Endodermal cell (in vitro differentiated cells): ENCODE data around the gene CTPS1. TPM values are rescaled to one million over a fixed set of nuclear protein-coding genes. Genes with fewer than 3 reads are reported as not detected.

Experiments
- DNase-seq: peaks from one replicate; pipeline ENCODE4 v3.0.0-alpha.2; 2017
- H3K27ac ChIP-seq: 2 replicates; pipeline ENCODE4 v1.5.1; 2013; ENCODE audit warnings: mild to moderate bottlenecking, low read depth, low read length, moderate library complexity
- H3K27me3 ChIP-seq: 2 replicates; pipeline ENCODE4 v1.6.1; 2013; ENCODE audit warnings: mild to moderate bottlenecking, low read length, moderate library complexity; ENCODE audit not compliant: insufficient read depth, control insufficient read depth, poor library complexity, severe bottlenecking
- H3K36me3 ChIP-seq: 2 replicates; pipeline ENCODE4 v1.7.0; 2013; ENCODE audit warnings: mild to moderate bottlenecking, low read length, moderate library complexity; ENCODE audit not compliant: control insufficient read depth, insufficient read depth
- H3K4me1 ChIP-seq: one replicate; pipeline ENCODE4 v1.7.0; 2013; ENCODE audit warnings: low read length; ENCODE audit not compliant: control insufficient read depth, insufficient read depth
- H3K4me3 ChIP-seq: 2 replicates; pipeline ENCODE4 v1.5.1; 2013; ENCODE audit warnings: mild to moderate bottlenecking, low read length, moderate library complexity
- H3K9ac ChIP-seq: 2 replicates; pipeline ENCODE4 v1.6.1; 2013; ENCODE audit warnings: mild to moderate bottlenecking, low read length, moderate library complexity; ENCODE audit not compliant: poor library complexity, severe bottlenecking; ENCODE audit errors: extremely low read depth
- H3K9me3 ChIP-seq: 2 replicates; pipeline ENCODE4 v1.6.1; 2013; ENCODE audit warnings: mild to moderate bottlenecking, low read length, moderate library complexity; ENCODE audit not compliant: control insufficient read depth
- H3K27ac Mint-ChIP-seq: 2 replicates; pipeline ENCODE4 v1.8.0; 2020; ENCODE audit warnings: mixed read lengths
- H3K27me3 Mint-ChIP-seq: 2 replicates; pipeline ENCODE4 v1.8.0; 2021; ENCODE audit warnings: mild to moderate bottlenecking, mixed read lengths; ENCODE audit not compliant: insufficient read depth
- H3K36me3 Mint-ChIP-seq: 2 replicates; pipeline ENCODE4 v1.8.0; 2020; ENCODE audit warnings: low read depth, mixed read lengths
- H3K4me1 Mint-ChIP-seq: 2 replicates; pipeline ENCODE4 v1.8.0; 2020; ENCODE audit warnings: mixed read lengths
- H3K4me3 Mint-ChIP-seq: 2 replicates; pipeline ENCODE4 v1.8.0; 2020; ENCODE audit warnings: mild to moderate bottlenecking, moderate library complexity, mixed read lengths
- H3K9me3 Mint-ChIP-seq: 2 replicates; pipeline ENCODE4 v1.8.0; 2020; ENCODE audit warnings: mild to moderate bottlenecking, mixed read lengths
- CTCF ChIP-seq: fragments of 200-600 bp; sonication (generic); conservative IDR thresholded peaks from 2 replicates; pipeline ENCODE4 v1.5.0; 2021; ENCODE audit warnings: antibody characterized with exemption, mild to moderate bottlenecking
- WGBS, 2 experiments: methylation state at CpG; one replicate each; pipeline versions ENCODE4 v1.1.5 to v1.1.7; 2013; ENCODE audit warnings: missing lambda C conversion rate in 2 of 2, mixed read lengths in 1 of 2; ENCODE audit not compliant: insufficient coverage in 1 of 2, insufficient read length in 1 of 2; 5-methylcytosine and 5-hydroxymethylcytosine counted together
- total RNA-seq, 2 donors: library from RNA; stranded (reverse); fragmentation: NEBNext Ultra II Directional in 1 of 2; extraction: Animal tissue kit (Norgen Biotek cat#: 25700) in 1 of 2; gene quantifications; 2 replicates in 1 of 2; 3 replicates in 1 of 2; pipeline ENCODE4 v1.2.1, GENCODE V29; 2021

CTPS1 gene
- total RNA-seq, 2 donors from 2014 or later: 79.9 to 84.0 TPM

DNA sequence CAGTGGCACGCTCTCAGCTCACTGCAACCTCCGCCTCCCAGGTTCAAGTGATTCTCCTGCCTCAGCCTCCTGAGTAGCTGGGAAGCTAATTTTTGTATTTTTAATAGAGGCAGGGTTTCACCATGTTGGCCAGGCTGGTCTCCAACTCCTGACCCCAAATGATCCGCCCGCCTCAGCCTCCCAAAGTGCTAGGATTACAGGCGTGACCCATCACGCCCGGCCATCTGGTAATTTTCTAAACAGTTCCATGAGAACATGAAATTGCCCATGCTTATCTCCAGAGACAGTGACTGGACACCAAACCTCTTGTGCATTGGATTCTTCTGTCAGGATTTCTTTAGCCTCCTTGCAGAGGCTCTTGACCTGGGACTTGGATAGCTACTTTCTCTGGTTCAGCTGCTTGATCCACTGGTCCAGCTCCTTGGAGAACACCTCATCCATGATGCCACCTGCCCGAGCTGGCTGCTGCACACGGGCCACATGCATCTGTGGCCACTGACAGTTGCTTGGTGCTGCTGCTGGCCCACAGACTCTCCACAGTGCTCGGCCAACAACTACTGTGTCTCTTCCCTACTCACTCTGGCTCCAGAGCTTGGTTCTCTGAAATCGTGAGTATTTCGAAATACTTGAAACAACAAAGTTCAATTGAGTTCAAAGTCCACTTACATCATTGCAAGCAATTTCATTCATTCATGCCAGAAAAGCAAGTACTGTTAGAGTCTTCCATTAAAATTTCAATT is 40.0 kb upstream of the CTPS1 start:
- no peaks in the 10 kb centered on the region for H3K36me3 ChIP-seq
- H3K4me3 Mint-ChIP-seq: no peak overlapping the region
- no peaks in the 10 kb centered on the region for H3K4me1 Mint-ChIP-seq
- H3K27me3 ChIP-seq: no peaks in the 10 kb centered on the region
- no peak overlapping the region for H3K27ac Mint-ChIP-seq
- DNase-seq: no peak
- H3K9me3 ChIP-seq: no peaks in the 10 kb centered on the region
- H3K9me3 Mint-ChIP-seq: no peaks in the 10 kb centered on the region
- H3K36me3 Mint-ChIP-seq: no peaks in the 10 kb centered on the region
- no peak overlapping the region for H3K9ac ChIP-seq
- no peak for TF ChIP-seq CTCF
- WGBS, 2 experiments: 89 to 90% methylated on average over 10 to 12 of the region's 12 CpGs
- H3K4me3 ChIP-seq: no peak overlapping the region
- no peak overlapping the region for H3K27ac ChIP-seq
- H3K27me3 Mint-ChIP-seq: no peaks in the 10 kb centered on the region
- H3K4me1 ChIP-seq: no peaks in the 10 kb centered on the region

- no peak overlapping the region for H3K27ac ChIP-seq
- H3K36me3 Mint-ChIP-seq: no peaks in the 10 kb centered on the region
- H3K4me3 Mint-ChIP-seq: no peak overlapping the region
Measured at GRCh38 chr1:40944326-40944725, 35.2 kb upstream of the CTPS1 start.

GRCh38 chr1:40944841-40945430 is 34.6 kb upstream of the CTPS1 start:
- Mint-ChIP-seq H3K4me1 (peaks cover 4% of the 10 kb centered on the region), H3K36me3 (no peaks in the 10 kb centered on the region), H3K4me3 (no peak overlapping the region), H3K27ac (no peak overlapping the region), H3K27me3 (peaks cover 2% of the 10 kb centered on the region), H3K9me3 (no peaks in the 10 kb centered on the region)
- H3K27me3 ChIP-seq: no peaks in the 10 kb centered on the region
- TF ChIP-seq CTCF: no peak
- H3K27ac ChIP-seq: no peak overlapping the region
- no peaks in the 10 kb centered on the region for H3K36me3 ChIP-seq
- no peaks in the 10 kb centered on the region for H3K4me1 ChIP-seq
- H3K9me3 ChIP-seq: no peaks in the 10 kb centered on the region
- DNase-seq: no peak
- H3K9ac ChIP-seq: no peak overlapping the region
- H3K4me3 ChIP-seq: no peak overlapping the region
- 91 to 92% methylated on average over 6 of the region's 6 CpGs for WGBS, 2 experiments

More at GRCh38 chr1:40944326-40944725, 35.2 kb upstream of the CTPS1 start:
- Mint-ChIP-seq H3K27me3 (peaks cover 2% of the 10 kb centered on the region), H3K4me1 (peaks cover 4% of the 10 kb centered on the region), H3K27ac (no peak overlapping the region), H3K9me3 (no peaks in the 10 kb centered on the region)
- no peaks in the 10 kb centered on the region for H3K9me3 ChIP-seq
- H3K36me3 ChIP-seq: no peaks in the 10 kb centered on the region
- H3K9ac ChIP-seq: no peak overlapping the region
- DNase-seq: no peak
- H3K4me1 ChIP-seq: no peaks in the 10 kb centered on the region
- H3K27me3 ChIP-seq: no peaks in the 10 kb centered on the region
- H3K4me3 ChIP-seq: no peak overlapping the region
- 83 to 90% methylated on average over 6 to 7 of the region's 7 CpGs for WGBS, 2 experiments
- TF ChIP-seq CTCF: no peak
